Midbrain (tissue), 1 donor: ENCODE data around the gene CCT4.
A peak's percentile ranks its signal among the peaks of the same experiment; 100 is the strongest.
"Not testable (repeated sequence)": the region's sequence is repeated elsewhere in the genome, so short reads cannot be mapped to it uniquely, and the experiment has no call there.

Experiments used
- DNase-seq: peaks from one replicate; lab custom pipeline; 2025; lab: John Stamatoyannopoulos, UW

CCT4 gene

GRCh38 chr2:61879351-61879750, 9.1 kb downstream of the CCT4 start:
- DNase-seq, result not testable (repeated sequence)

GRCh38 chr2:61878761-61879160, 9.7 kb downstream of the CCT4 start:
- DNase-seq, result no peak

- no peak for DNase-seq
These were observed 10.7 kb downstream of the CCT4 start for GRCh38 chr2:61877571-61878245.

- DNase-seq, result no peak
These were observed 12.1 kb downstream of the CCT4 start for GRCh38 chr2:61876400-61876799.

- DNase-seq, result not testable (repeated sequence)
These were observed 21.9 kb downstream of the CCT4 start for GRCh38 chr2:61866482-61867089.

- DNase-seq, result no peak
These were observed 26.4 kb downstream of the CCT4 start for GRCh38 chr2:61862085-61862484.

- DNase-seq, result no peak
These were observed 31.2 kb downstream of the CCT4 start for GRCh38 chr2:61857224-61857623.

- no peak for DNase-seq
These were observed 33.2 kb downstream of the CCT4 start for GRCh38 chr2:61855318-61855613.

GRCh38 chr2:61854564-61855317, 33.7 kb downstream of the CCT4 start:
- peak; percentile 94 for DNase-seq

- DNase-seq, result peak; percentile 94
These were observed 34.5 kb downstream of the CCT4 start, which contains the start of gene FAM161A for GRCh38 chr2:61853847-61854563. FAM161A (minus strand) TSS chr2:61854060; CDS start chr2:61854041, 19 bp downstream.

- DNase-seq, result peak; percentile 23
These were observed 35.2 kb downstream of the CCT4 start for GRCh38 chr2:61853086-61853846.

- DNase-seq, result not testable (repeated sequence)
These were observed 37.2 kb downstream of the CCT4 start for GRCh38 chr2:61851270-61851669.

- no peak for DNase-seq
These were observed 43.1 kb downstream of the CCT4 start for GRCh38 chr2:61845320-61845719.

GRCh38 chr2:61841286-61841685, 47.2 kb downstream of the CCT4 start:
- DNase-seq, result no peak

- no peak for DNase-seq
These were observed 53.6 kb downstream of the CCT4 start for GRCh38 chr2:61834893-61835292.

- no peak for DNase-seq
These were observed 54.5 kb downstream of the CCT4 start for GRCh38 chr2:61833971-61834370.

- no peak for DNase-seq
These were observed 56.1 kb downstream of the CCT4 start for GRCh38 chr2:61832183-61832841.

- DNase-seq, result no peak
These were observed 66.2 kb downstream of the CCT4 start for GRCh38 chr2:61822255-61822654.
